Measurements from ENCODE around the gene C17orf107. TPM values are rescaled to one million over a fixed set of nuclear protein-coding genes. Genes with fewer than 3 reads are reported as not detected.

C17orf107 gene
- total and polyA plus RNA-seq, 2 of the 13 experiments (the other 11 are each of a cell fraction or from before 2014, with no cell fraction given): 0.20 to 0.59 TPM

DNA sequence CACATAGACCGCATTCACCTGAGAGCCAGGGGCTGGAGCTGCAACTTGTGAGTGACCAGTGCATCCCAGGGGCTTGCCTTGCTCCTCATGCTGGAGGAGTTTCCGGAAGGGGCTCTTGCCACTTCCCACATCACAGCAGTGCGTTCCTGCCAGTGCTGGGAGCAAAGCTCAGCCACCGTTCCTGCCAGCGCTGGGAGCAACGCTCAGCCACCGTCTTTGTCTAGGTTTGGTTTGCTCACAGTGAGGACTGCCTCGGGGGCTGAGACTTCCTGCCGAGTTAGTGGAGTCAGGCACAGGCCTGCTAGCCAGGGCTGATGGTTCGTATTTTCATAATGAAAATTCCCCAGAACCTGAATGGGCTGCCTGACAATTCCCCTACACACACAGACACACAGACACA lies 9.0 kb downstream of the C17orf107 start (continued):
- TF ChIP-seq ZNF770 (CRISPR knock-in tag; IDR thresholded peaks at IDR 0.05) (peak; percentile 32; the same call in 1 of the 2 replicates), ZBTB14 (CRISPR knock-in tag; IDR thresholded peaks at IDR 0.05) (0 out of 2 replicates have a peak, but pooled peaks have one; percentile 37), RBM39 (IDR thresholded peaks at IDR 0.05; ENCODE audit: low read depth, low read length, poor library complexity, severe bottlenecking) (no peak), IRF2 (CRISPR knock-in tag; IDR thresholded peaks at IDR 0.05) (peak; percentile 65; the same call in 1 of the 2 replicates), CTCF (CRISPR knock-in tag; IDR thresholded peaks at IDR 0.05) (peak; percentile 16; the same call in 1 of the 2 replicates), ZNF883 (CRISPR knock-in tag; IDR thresholded peaks at IDR 0.05; ENCODE audit: not compliant biosample characterization) (no peak), ZNF335 (CRISPR knock-in tag; IDR thresholded peaks at IDR 0.05) (no peak), ZNF33A (CRISPR knock-in tag; IDR thresholded peaks at IDR 0.05; ENCODE audit: borderline replicate concordance) (no peak), ZFP82 (CRISPR knock-in tag; IDR thresholded peaks at IDR 0.05; ENCODE audit: borderline replicate concordance) (no peak), REXO4 (CRISPR knock-in tag; IDR thresholded peaks at IDR 0.05; ENCODE audit: borderline replicate concordance) (no peak), RCOR2 (CRISPR knock-in tag; IDR thresholded peaks at IDR 0.05) (no peak), SRSF1 (optimal IDR thresholded peaks at IDR 0.05; ENCODE audit: low read depth, low read length) (peak; percentile 49), NCOA1 (CRISPR knock-in tag; IDR thresholded peaks at IDR 0.05) (peak; percentile 43; the same call in 1 of the 2 replicates), EP300 (IDR thresholded peaks at IDR 0.05; ENCODE audit: low read depth in 2 of 2, low read length in 2 of 2) (peak in 1 of 2 experiments; percentile 5; a peak in 1 of 4 replicates), EP300 (CRISPR knock-in tag; IDR thresholded peaks at IDR 0.05; ENCODE audit: borderline replicate concordance) (peak; percentile 18; the same call in 1 of the 2 replicates), SP5 (CRISPR knock-in tag; IDR thresholded peaks at IDR 0.05; ENCODE audit: borderline replicate concordance, low read depth) (no peak), RFXAP (CRISPR knock-in tag; IDR thresholded peaks at IDR 0.05; ENCODE audit: borderline replicate concordance) (0 out of 2 replicates have a peak, but pooled peaks have one; percentile 37), CBX2 (IDR thresholded peaks at IDR 0.05; ENCODE audit: low read depth, low read length) (no peak), CBX2 (CRISPR knock-in tag; IDR thresholded peaks at IDR 0.05; ENCODE audit: low read depth) (no peak), ZNF205 (CRISPR knock-in tag; IDR thresholded peaks at IDR 0.05) (peak; percentile 68), MYC (CRISPR knock-in tag; IDR thresholded peaks at IDR 0.05; ENCODE audit: borderline replicate concordance) (peak; percentile 66; the same call in 1 of the 2 replicates), TP53 (CRISPR knock-in tag; conservative IDR thresholded peaks at IDR 0.05) (no peak), NR2F6 (IDR thresholded peaks at IDR 0.05) (no peak), NR2F6 (CRISPR knock-in tag; IDR thresholded peaks at IDR 0.05) (peak; percentile 62), ZNF362 (CRISPR knock-in tag; IDR thresholded peaks at IDR 0.05; ENCODE audit: borderline replicate concordance) (no peak), ZNF34 (CRISPR knock-in tag; IDR thresholded peaks at IDR 0.05; ENCODE audit: borderline replicate concordance) (no peak)

All from HepG2 (cell line).